HG03196 (cell line): Measurements from ENCODE around the gene MRGPRF.

Experiments used
- ATAC-seq: cut with Tn5 transposase; IDR thresholded peaks from one replicate; pipeline ENCODE4 v1.9.1; 2021; ENCODE audit not compliant: unreplicated experiment

The MRGPRF gene

DNA sequence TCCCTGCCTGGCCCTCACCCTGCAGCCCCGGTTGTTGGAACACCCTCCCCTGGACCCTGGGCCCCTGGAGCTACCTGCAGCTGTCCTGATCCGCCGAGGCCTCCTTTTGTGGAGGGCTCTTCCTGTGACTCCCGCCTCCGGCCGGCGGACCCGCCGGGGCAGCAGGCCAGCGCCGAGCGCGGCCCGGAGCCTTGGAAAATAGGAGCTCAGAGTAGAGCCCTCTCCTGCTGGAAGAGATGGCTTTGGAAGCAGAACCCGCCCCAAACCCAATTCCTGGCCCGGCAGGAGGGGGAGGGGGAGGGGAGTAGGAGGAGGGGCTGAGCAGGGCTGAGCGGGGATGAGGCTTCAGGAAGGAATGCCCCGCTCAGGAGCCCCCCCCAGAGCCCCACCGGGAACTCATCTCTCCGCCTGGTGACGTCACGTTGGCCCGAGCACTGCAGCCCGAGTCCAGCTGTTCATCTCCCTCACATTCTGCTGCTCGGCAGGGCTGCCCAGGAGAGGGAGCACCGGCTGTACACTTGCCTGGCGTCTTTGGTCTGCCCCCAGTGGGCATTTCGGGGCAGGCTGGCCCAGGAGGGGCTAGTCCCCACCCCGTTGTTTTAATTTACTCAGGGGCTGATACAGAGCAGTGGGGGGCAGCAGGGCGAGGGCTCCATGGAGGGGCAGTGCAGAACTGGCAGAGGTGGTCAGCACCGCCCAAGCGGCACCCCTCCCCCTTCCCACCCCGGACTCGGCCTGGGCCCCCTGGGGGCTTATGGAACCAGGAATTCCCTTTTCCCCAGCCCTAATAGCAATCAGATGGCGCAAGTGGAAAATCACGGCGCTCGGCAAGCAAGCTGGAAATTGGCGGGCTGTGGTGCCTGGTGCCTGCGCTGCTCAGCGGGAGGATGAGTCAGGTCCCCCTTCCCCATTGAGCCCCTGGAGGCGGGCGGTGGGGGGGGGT is at the start of gene MRGPRF:
MRGPRF (minus strand) TSS at position 238 of the 943 bp plus-strand sequence. CDS start 3,345 bp downstream, outside the sequence.
- ATAC-seq, result no peak

DNA sequence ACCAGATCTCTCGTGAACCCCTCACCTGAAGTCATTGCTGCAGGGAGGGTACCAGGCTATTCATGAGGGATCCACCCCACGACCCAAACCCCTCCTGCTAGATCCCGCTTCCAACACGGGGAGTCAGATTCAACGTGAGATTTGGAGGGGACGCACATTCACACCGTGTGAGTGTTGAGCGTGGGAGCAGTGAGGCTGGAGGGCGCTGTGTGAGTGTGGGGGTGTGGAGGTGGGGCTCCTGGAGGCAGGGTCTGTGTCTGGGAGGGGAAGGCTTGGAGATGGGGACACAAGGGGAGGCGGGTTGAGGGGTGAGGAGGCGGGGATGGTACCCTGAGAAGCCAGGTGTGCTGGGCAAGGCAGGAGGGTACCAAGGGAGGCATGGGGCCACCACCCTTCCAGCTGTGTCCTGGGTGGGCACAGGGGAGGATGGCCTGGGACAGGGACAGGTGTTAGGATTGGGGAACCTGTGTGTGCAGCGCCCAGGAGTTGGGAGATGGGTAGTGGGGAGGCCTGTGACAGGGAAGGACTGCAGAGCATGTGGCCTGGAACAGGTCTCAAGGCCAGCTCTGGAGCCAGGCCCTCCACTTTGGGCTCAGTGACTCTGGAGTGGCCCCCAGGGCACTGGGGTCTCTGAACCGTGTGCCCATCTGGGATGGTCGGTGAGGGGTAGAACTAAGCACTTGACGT is 49.3 kb upstream of the MRGPRF start:
- no peak for ATAC-seq

DNA sequence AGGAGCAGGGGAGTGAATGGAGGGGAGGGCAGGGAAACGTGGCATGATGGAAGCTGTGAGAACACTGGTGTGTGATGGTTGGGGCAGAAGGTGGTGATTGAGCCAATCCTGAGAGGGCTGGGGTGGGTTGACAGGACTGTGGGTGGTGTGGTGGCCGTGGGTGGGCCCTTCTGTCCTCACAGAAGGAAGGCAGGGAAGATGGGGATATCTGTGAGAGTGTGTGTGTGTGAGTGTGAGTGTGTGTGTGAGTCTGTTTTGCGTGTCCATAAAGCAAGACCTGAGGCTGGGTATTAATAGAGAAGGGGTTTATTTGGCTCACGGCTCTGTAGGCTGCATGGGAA is 48.6 kb upstream of the MRGPRF start:
- no peak for ATAC-seq

- no peak for ATAC-seq
Measured at GRCh38 chr11:69060806-69061712, 48.0 kb upstream of the MRGPRF start.

DNA sequence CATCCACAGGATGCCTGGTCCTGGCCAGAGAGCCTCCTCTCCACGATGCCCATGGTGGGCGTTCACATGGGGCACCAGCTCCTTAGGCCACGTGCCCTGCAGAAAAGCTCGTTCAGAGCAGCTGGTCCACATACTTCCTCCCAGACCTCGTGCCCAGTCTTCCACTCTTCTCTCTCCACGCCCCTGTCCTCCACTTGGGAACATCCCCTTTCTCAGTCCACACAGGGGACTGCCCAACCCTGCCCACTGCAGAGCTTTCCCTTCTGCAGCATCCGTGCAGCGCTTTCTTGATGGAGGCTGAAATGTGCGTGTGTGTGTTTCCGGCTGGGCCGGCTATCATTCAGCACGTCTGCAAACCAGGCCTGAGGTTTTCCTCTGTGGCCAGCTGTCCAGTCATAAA is 46.9 kb upstream of the MRGPRF start:
- ATAC-seq, result no peak

DNA sequence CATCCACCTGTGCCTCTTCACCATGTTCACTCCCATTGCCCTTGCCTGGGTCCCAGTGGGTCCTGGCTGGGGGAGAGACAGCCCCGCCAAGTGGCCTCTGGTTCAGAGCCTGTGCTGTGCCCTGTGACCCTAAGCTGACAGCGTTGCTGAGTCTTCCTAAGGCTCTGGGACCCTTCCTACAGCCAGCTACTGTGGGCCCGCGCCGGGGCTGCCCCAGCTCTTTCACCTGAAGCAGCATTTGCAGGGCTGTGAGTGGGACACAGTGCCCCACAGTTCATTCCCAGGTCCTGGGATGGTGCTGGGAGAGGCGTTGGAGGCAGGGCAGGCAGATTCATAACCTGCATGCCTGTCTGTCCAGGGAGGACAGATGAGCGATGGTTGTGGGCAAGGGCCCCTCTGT is 46.4 kb upstream of the MRGPRF start:
- ATAC-seq, result no peak

DNA sequence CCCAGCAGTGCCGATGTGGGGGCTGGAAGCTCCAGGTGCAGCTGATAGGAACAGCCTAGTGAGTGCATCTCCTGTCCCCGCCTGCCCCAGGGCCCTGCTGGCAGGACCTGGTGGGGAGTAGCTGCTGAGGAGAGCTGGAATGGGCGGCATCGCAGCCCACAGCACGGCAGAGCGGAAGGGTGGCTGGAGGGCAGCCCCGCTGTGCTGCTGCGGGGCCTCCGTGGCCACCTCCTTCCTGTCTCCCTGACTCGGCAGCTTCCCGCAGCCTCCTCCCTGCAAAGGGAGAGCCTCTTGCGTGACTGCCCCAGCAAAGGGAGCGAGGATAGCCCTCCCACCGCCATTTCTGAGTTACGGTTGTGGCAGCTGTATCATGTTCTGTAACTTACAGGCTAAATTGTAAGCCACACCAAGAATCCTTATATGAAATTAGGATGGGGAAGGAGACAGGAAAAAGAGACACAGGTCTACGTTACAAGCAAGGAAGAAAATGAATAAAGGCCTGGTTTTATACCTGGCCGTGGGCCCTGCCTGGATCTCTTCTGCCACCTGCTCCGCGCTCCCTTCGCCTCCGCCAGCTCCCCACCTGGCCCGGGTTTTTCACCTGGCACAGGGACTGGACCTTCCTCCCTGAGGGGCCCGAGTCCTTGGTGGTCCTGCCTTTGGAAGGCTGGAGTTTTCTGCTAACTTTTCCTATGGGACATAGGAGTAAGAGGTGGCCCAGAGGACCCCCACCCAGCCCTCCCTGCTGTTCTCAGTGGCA is 45.6 kb upstream of the MRGPRF start:
- no peak for ATAC-seq

- ATAC-seq, result no peak
Measured at GRCh38 chr11:69057801-69058200, 44.8 kb upstream of the MRGPRF start.

DNA sequence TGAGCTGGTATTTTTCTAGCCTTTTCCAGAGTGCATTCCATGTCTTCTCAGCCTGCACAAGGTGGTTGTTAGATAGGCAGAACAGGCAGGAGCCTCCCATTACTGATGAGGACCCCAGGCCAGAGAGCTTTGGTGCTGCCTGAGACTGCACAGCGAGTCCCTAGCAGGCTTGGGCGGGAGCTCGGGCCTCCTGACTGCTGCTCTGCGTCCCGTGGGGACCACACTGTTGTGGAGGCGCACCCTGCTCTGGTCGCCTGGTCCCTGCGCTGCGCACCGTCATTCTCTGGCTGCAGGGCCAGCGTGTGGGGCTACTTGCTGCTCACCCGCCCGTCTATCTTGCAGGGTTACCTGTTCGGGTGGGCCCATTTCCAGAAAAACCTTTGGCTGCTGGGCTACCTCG is 44.2 kb upstream of the MRGPRF start:
- no peak for ATAC-seq

DNA sequence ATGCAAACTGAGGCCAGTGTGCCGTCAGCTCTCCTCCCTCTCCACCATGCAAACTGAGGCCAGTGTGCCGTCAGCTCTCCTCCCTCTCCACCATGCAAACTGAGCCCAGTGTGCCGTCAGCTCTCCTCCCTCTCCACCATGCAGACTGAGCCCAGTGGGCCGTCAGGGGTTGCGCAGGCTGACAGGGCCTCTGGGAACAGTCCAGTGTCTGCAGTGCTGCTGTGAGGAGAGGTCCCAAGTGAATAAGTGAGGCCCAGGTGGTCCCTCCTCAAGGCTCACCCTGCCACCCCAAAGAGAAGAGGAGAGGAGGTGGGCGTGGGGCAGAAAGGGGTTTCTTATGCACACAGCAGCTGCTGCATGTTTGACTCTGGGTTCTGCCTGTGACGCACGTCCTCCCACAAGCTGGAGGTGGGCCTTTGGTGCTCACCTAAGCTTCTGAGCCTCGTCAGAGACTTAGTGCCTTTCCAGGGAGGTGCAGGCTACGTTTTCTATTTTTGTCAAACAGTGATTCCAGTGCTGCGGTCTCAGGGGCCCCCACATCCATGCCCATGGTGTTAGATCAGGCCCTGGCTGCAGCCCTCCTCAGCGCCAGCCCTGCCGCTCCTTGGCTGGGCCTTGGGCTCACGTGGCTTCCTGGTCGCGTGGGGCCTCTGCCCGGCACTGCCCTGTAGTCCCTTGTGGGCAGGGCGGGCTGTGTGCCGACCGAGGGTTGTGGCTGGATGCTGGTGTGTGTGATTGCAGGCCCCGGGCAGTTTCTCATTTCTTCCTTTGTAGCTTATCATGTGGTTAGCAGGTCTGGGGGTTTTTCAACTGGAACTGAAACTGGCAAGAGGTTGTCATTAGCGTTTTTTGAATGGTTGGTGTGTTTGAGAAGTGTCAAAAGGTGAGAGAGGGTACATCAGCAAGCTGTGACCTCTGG is 42.8 kb upstream of the MRGPRF start:
- ATAC-seq, result peak; percentile 81

DNA sequence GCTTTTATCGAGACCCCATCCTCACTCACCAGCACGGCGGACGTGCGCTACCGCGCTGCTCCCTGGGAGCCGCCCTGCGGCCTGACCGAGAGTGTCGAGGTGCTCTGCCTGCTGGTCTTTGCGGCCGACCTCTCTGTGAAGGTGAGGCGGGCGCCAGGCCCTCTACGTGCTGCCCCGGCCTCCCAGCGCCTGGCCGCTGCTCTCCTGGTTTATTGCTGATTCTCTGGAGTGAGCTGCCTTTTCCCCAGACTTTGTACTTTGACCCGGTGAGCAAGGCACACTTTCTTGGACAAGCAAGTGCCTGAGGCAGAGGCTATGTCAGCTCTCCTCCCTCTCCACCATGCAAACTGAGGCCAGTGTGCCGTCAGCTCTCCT is 42.2 kb upstream of the MRGPRF start:
- ATAC-seq, result no peak

- ATAC-seq, result no peak
Measured at GRCh38 chr11:69054397-69055211, 41.6 kb upstream of the MRGPRF start.

DNA sequence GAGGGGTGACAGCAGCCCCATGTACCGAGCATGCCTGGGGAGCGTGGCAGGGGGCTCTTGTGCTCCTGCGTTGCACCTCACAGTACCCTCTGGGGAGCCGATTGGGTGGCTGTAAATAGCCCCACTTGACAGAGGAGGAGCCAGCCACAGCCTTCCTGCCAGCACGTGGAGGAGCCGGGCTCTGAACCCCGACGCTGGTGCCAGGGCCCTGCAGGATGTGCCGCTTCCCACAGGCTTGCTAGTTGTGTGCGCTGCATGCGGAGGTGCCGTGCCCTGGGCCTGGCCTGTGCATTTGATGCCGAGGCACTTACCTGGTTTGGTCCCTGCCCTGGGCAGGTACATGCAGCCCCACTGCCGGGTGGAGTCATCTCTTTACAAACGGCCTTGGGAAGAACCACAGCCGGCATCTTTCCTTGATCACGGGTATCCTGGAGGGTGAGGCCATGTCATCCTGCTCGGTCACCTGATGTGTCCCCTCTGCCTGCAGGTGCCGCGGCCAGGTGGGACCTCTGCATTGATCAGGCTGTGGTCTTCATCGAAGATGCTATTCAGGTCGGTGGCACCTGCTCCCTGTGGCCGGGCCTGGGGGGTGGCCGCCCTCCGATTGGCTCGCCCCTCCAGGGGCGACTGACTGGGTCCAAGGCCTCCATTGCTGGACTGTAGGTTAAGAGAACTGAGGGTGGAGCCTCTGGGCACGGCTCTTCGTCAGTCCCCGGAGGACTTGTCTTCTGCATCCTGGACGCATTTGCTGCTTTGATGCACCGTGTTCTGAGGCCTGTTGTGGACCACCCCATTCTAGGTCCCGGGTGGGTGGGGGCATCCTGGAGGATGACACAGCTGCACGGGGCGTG is 40.7 kb upstream of the MRGPRF start:
- no peak for ATAC-seq

GRCh38 chr11:69053169-69053477 is 40.1 kb upstream of the MRGPRF start:
- no peak for ATAC-seq

- no peak for ATAC-seq
Measured at GRCh38 chr11:69052343-69053168, 39.5 kb upstream of the MRGPRF start.

DNA sequence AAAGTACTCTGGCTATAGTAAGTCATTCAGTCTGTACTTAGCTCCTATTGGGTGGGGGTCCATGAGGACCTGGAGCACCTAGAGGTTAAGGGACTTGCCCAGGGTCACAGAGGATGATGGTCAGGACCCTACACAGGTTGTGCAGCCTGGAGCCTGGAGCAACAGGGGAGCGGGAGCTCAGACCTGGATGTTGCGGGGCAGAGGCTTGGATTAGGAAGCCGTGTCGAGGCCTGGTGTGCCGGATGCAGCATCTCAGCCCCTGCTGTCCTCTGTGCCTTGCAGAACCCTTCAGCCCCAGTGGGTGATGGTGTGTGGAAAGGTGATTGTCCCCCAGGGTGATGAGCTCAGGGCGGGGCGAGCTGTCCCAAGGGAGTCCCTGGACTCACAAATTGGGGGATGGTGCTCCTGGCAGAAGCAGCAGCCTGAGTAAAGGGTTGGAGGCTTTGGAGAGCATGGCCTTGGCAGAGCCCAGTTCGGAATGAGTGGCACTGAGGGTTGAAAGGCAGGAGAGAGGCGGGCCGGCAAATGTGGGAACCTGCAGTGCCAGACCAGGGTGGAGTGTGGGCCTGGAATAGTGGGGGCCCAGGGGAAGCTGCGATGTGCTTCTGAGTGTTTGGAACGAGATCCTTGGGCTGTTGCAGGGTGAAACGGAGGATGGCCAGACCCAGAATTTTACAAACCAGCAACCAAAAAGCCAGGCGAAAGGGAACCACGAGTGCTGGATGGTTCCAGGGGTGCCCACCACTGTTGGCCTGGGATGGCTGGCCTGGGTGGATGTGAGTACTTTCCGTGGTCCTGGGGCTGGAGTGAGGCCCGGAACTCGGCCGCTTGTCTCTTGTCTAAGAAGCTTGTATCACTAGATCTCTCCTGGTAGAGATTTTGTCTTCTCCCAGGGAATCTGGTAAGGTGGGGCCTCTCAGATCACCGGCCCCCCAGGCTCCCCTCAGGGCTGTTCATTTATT is 38.6 kb upstream of the MRGPRF start:
- ATAC-seq, result no peak
